ENCODE results near the gene NR1D1.
A peak's percentile ranks its signal among the peaks of the same experiment; 100 is the strongest.

NR1D1 gene

GRCh38 chr17:40139566-40140058 is 39.2 kb upstream of the NR1D1 start:
- Histone ChIP-seq H3K9me3 (ENCODE audit: low read length) (no peaks in the 10 kb centered on the region), H3K9me2 (ENCODE audit: low read depth, low read length) (no peaks in the 10 kb centered on the region), H3K27ac (ENCODE audit: low read depth, low read length, poor library complexity, severe bottlenecking) (peak overlapping the region; percentile 91), H4K20me1 (ENCODE audit: insufficient read depth, low read length) (no peaks in the 10 kb centered on the region), H3K27me3 (ENCODE audit: insufficient read depth, low read length) (no peaks in the 10 kb centered on the region), H2AFZ (ENCODE audit: low read length) (peak overlapping the region; percentile 53; the same call in 1 of the 2 replicates), H3K4me2 (ENCODE audit: low read length) (peak overlapping the region; percentile 96), H3K4me1 (ENCODE audit: insufficient read depth, low read length, severe bottlenecking) (peaks cover 25% of the 10 kb centered on the region), H3K36me3 (ENCODE audit: insufficient read depth, low read length) (peaks cover 38% of the 10 kb centered on the region), H3F3A (ENCODE audit: insufficient read depth, low read length) (0 out of 2 replicates have a peak, but pooled peaks cover 2% of the 10 kb centered on the region), H3K79me2 (ENCODE audit: insufficient read depth, low read length) (peaks cover 17% of the 10 kb centered on the region), H3K9ac (ENCODE audit: low read length) (peak overlapping the region; percentile 98), H3K4me3 (ENCODE audit: low read depth, low read length, poor library complexity, severe bottlenecking) (peak overlapping the region; percentile 96)
- TF ChIP-seq EZH2 (IDR thresholded peaks at IDR 0.05; ENCODE audit: borderline replicate concordance, low read length) (no peak), CTCF (IDR thresholded peaks at IDR 0.05; ENCODE audit: low read length) (no peak)

- Histone ChIP-seq H3K79me2 (ENCODE audit: insufficient read depth, low read length) (peaks cover 10% of the 10 kb centered on the region), H3K27ac (ENCODE audit: low read depth, low read length, poor library complexity, severe bottlenecking) (no peak overlapping the region), H3K4me1 (ENCODE audit: insufficient read depth, low read length, severe bottlenecking) (peaks cover 11% of the 10 kb centered on the region), H3K36me3 (ENCODE audit: insufficient read depth, low read length) (peaks cover 64% of the 10 kb centered on the region), H3K4me2 (ENCODE audit: low read length) (no peak overlapping the region), H3K9me2 (ENCODE audit: low read depth, low read length) (no peaks in the 10 kb centered on the region), H3F3A (ENCODE audit: insufficient read depth, low read length) (0 out of 2 replicates have a peak, but pooled peaks cover 2% of the 10 kb centered on the region), H3K9me3 (ENCODE audit: low read length) (no peaks in the 10 kb centered on the region), H2AFZ (ENCODE audit: low read length) (no peak overlapping the region), H3K4me3 (ENCODE audit: low read depth, low read length, poor library complexity, severe bottlenecking) (no peak overlapping the region), H3K27me3 (ENCODE audit: insufficient read depth, low read length) (no peaks in the 10 kb centered on the region), H4K20me1 (ENCODE audit: insufficient read depth, low read length) (no peaks in the 10 kb centered on the region), H3K9ac (ENCODE audit: low read length) (no peak overlapping the region)
- TF ChIP-seq EZH2 (IDR thresholded peaks at IDR 0.05; ENCODE audit: borderline replicate concordance, low read length) (no peak), CTCF (IDR thresholded peaks at IDR 0.05; ENCODE audit: low read length) (peak; percentile 7; the same call in 1 of the 2 replicates)
Measured at GRCh38 chr17:40135817-40136216, 35.4 kb upstream of the NR1D1 start.

GRCh38 chr17:40134184-40134583 is 33.8 kb upstream of the NR1D1 start:
- Histone ChIP-seq H3K4me2 (ENCODE audit: low read length) (no peak overlapping the region), H3K36me3 (ENCODE audit: insufficient read depth, low read length) (peaks cover 81% of the 10 kb centered on the region), H4K20me1 (ENCODE audit: insufficient read depth, low read length) (no peaks in the 10 kb centered on the region), H3K27ac (ENCODE audit: low read depth, low read length, poor library complexity, severe bottlenecking) (no peak overlapping the region), H3K4me1 (ENCODE audit: insufficient read depth, low read length, severe bottlenecking) (peaks cover 3% of the 10 kb centered on the region), H3K4me3 (ENCODE audit: low read depth, low read length, poor library complexity, severe bottlenecking) (no peak overlapping the region), H3K9ac (ENCODE audit: low read length) (no peak overlapping the region), H3F3A (ENCODE audit: insufficient read depth, low read length) (0 out of 2 replicates have a peak, but pooled peaks cover 2% of the 10 kb centered on the region), H2AFZ (ENCODE audit: low read length) (no peak overlapping the region), H3K27me3 (ENCODE audit: insufficient read depth, low read length) (no peaks in the 10 kb centered on the region), H3K79me2 (ENCODE audit: insufficient read depth, low read length) (peaks cover 5% of the 10 kb centered on the region), H3K9me3 (ENCODE audit: low read length) (no peaks in the 10 kb centered on the region), H3K9me2 (ENCODE audit: low read depth, low read length) (no peaks in the 10 kb centered on the region)
- TF ChIP-seq EZH2 (IDR thresholded peaks at IDR 0.05; ENCODE audit: borderline replicate concordance, low read length), result no peak
- no peak for TF ChIP-seq CTCF (IDR thresholded peaks at IDR 0.05; ENCODE audit: low read length)

All from OCI-LY1 (cell line).